Naive thymus-derived CD8-positive, alpha-beta T cell (primary cell): ENCODE measurements around the gene LRRC75B. TPM values are rescaled to one million over a fixed set of nuclear protein-coding genes. Genes with fewer than 3 reads are reported as not detected.

Source experiments
- ATAC-seq, 2 donors: fragments of 150-1000 bp; cut with Tn5 transposase in 1 of 2; sonication (Bioruptor Pico), chemical (Tn5 transposase) in 1 of 2; 1 replicate in 1 of 2; 2 replicates in 1 of 2; pipeline ENCODE4 v1.10.0; 2021; ENCODE audit warnings: mild to moderate bottlenecking in 2 of 2, moderate library complexity in 2 of 2
- POLR2A ChIA-PET: fragments of 350-600 bp; sonication (Branson Sonifier 250); formaldehyde crosslinking; loops from one replicate; lab custom pipeline; 2021; ENCODE audit warnings: antibody characterized with exemption; lab: Charles Lee
- DNase-seq, 10 donors: peaks; one replicate each; pipeline versions ENCODE4 v3.0.0 to v3.0.0-alpha.2; 2020 to 2022
- H3K27ac Mint-ChIP-seq, 10 donors: one replicate each; pipeline ENCODE4 v1.8.0; 2020 to 2022; ENCODE audit warnings: mild to moderate bottlenecking in 10 of 10, mixed read lengths in 10 of 10, moderate library complexity in 4 of 10, inconsistent platforms in 1 of 10
- H3K27me3 Mint-ChIP-seq, 5 donors: one replicate each; pipeline ENCODE4 v1.8.0; 2021 to 2022; ENCODE audit warnings: mixed read lengths in 5 of 5
- H3K36me3 Mint-ChIP-seq, 3 donors: one replicate each; pipeline ENCODE4 v1.8.0; 2020 to 2022; ENCODE audit warnings: mixed read lengths in 3 of 3, mild to moderate bottlenecking in 2 of 3, inconsistent platforms in 1 of 3
- H3K4me1 Mint-ChIP-seq, 4 donors: one replicate each; pipeline ENCODE4 v1.8.0; 2021 to 2022; ENCODE audit warnings: mixed read lengths in 4 of 4
- H3K4me3 Mint-ChIP-seq, 10 donors: one replicate each; pipeline ENCODE4 v1.8.0; 2020 to 2022; ENCODE audit warnings: mild to moderate bottlenecking in 10 of 10, mixed read lengths in 10 of 10, moderate library complexity in 6 of 10, inconsistent platforms in 1 of 10
- H3K9me3 Mint-ChIP-seq, 9 donors: one replicate each; pipeline ENCODE4 v1.8.0; 2020 to 2022; ENCODE audit warnings: mixed read lengths in 9 of 9, mild to moderate bottlenecking in 3 of 9, inconsistent platforms in 1 of 9, moderate library complexity in 1 of 9
- polyA plus RNA-seq, 3 donors: library from polyadenylated mRNA; unstranded; fragments of 300-500 nt; fragmentation: Illumina TruSeq; gene quantifications; one replicate each; pipeline ENCODE4 v1.2.3, GENCODE V29; 2021
- total RNA-seq, 8 experiments: library from RNA in 2 of 8; stranded (reverse) in 2 of 8; gene quantifications; one replicate each; pipeline ENCODE4 v1.2.3 and lab custom pipeline; 2021 to 2026

LRRC75B gene
- total and polyA plus RNA-seq, 5 experiments from 2014 or later: 0.15 to 0.16 TPM; not detected in 3

GRCh38 chr22:24588757-24589481, 4.0 kb downstream of the LRRC75B start:
- H3K36me3 Mint-ChIP-seq: no peaks in the 10 kb centered on the region
- H3K4me3 Mint-ChIP-seq: no peak overlapping the region
- POLR2A ChIA-PET: no interaction called here
- H3K4me1 Mint-ChIP-seq: peaks cover 0 to 6% (median 4%) of the 10 kb centered on the region in 4 donors
- H3K27me3 Mint-ChIP-seq: peaks cover 0 to 13% (median 2%) of the 10 kb centered on the region in 5 donors
- DNase-seq: no peak
- no peak overlapping the region for H3K27ac Mint-ChIP-seq
- ATAC-seq: no peak
- H3K9me3 Mint-ChIP-seq: no peaks in the 10 kb centered on the region

GRCh38 chr22:24588381-24588756, 4.5 kb downstream of the LRRC75B start:
- Mint-ChIP-seq H3K27me3 (peaks cover 0 to 13% (median 2%) of the 10 kb centered on the region in 5 donors), H3K4me3 (no peak overlapping the region), H3K9me3 (no peaks in the 10 kb centered on the region), H3K36me3 (no peaks in the 10 kb centered on the region), H3K4me1 (peaks cover 0 to 6% (median 4%) of the 10 kb centered on the region in 4 donors), H3K27ac (no peak overlapping the region)
- ATAC-seq: no peak
- DNase-seq: no peak
- POLR2A ChIA-PET: no interaction called here

GRCh38 chr22:24587948-24588347, 4.9 kb downstream of the LRRC75B start:
- no peaks in the 10 kb centered on the region for H3K36me3 Mint-ChIP-seq
- no peak overlapping the region for H3K4me3 Mint-ChIP-seq
- POLR2A ChIA-PET: no interaction called here
- ATAC-seq (no peak), DNase-seq (no peak)
- H3K27me3 Mint-ChIP-seq: peaks cover 0 to 10% (median 2%) of the 10 kb centered on the region in 5 donors
- H3K4me1 Mint-ChIP-seq: peaks cover 0 to 6% (median 4%) of the 10 kb centered on the region in 4 donors
- no peak overlapping the region for H3K27ac Mint-ChIP-seq
- no peaks in the 10 kb centered on the region for H3K9me3 Mint-ChIP-seq

- ATAC-seq: no peak
- no peaks in the 10 kb centered on the region for H3K36me3 Mint-ChIP-seq
- no peak for DNase-seq
- H3K4me3 Mint-ChIP-seq: no peak overlapping the region
- H3K27ac Mint-ChIP-seq: no peak overlapping the region
- peaks cover 0 to 7% (median under 1%) of the 10 kb centered on the region in 5 donors for H3K27me3 Mint-ChIP-seq
- POLR2A ChIA-PET: no interaction called here
- no peaks in the 10 kb centered on the region for H3K9me3 Mint-ChIP-seq
- H3K4me1 Mint-ChIP-seq: peaks cover 0 to 3% (median 2%) of the 10 kb centered on the region in 4 donors
These were observed 5.6 kb downstream of the LRRC75B start for GRCh38 chr22:24587251-24587650.

GRCh38 chr22:24585927-24586546, 6.8 kb downstream of the LRRC75B start:
- Mint-ChIP-seq H3K9me3 (no peaks in the 10 kb centered on the region), H3K4me1 (peaks cover 0 to 2% (median 0%) of the 10 kb centered on the region in 4 donors), H3K4me3 (no peak overlapping the region), H3K27me3 (no peaks in the 10 kb centered on the region), H3K27ac (no peak overlapping the region), H3K36me3 (no peaks in the 10 kb centered on the region)
- POLR2A ChIA-PET: no interaction called here
- no peak for ATAC-seq
- DNase-seq: no peak

- Mint-ChIP-seq H3K9me3 (no peaks in the 10 kb centered on the region), H3K4me1 (peaks cover 0 to 2% (median 0%) of the 10 kb centered on the region in 4 donors)
These were observed 7.4 kb downstream of the LRRC75B start for GRCh38 chr22:24585461-24585860.

GRCh38 chr22:24584871-24585411, 7.9 kb downstream of the LRRC75B start:
- no peak for ATAC-seq
- H3K9me3 Mint-ChIP-seq: no peaks in the 10 kb centered on the region
- H3K36me3 Mint-ChIP-seq: no peaks in the 10 kb centered on the region
- H3K4me1 Mint-ChIP-seq: peaks cover 0 to under 1% (median 0%) of the 10 kb centered on the region in 4 donors
- POLR2A ChIA-PET: no interaction called here
- no peaks in the 10 kb centered on the region for H3K27me3 Mint-ChIP-seq
- no peak overlapping the region for H3K27ac Mint-ChIP-seq
- DNase-seq: no peak
- H3K4me3 Mint-ChIP-seq: no peak overlapping the region

More at GRCh38 chr22:24585461-24585860, 7.4 kb downstream of the LRRC75B start:
- H3K4me3 Mint-ChIP-seq: no peak overlapping the region
- no peaks in the 10 kb centered on the region for H3K27me3 Mint-ChIP-seq
- no peak overlapping the region for H3K27ac Mint-ChIP-seq
- H3K36me3 Mint-ChIP-seq: no peaks in the 10 kb centered on the region
- no peak for DNase-seq
- POLR2A ChIA-PET: no interaction called here
- no peak for ATAC-seq

GRCh38 chr22:24584166-24584790, 8.6 kb downstream of the LRRC75B start:
- peak overlapping the region in 1 of 10 donors; percentile 15 for H3K27ac Mint-ChIP-seq

GRCh38 chr22:24583221-24584165, 9.4 kb downstream of the LRRC75B start:
- peak overlapping the region in 1 of 10 donors; percentile 37 for H3K27ac Mint-ChIP-seq
- DNase-seq (no peak), ATAC-seq (no peak)
- H3K4me1 Mint-ChIP-seq: peaks cover 0 to 2% (median 0%) of the 10 kb centered on the region in 4 donors
- no peaks in the 10 kb centered on the region for H3K9me3 Mint-ChIP-seq
- H3K4me3 Mint-ChIP-seq: no peak overlapping the region
- POLR2A ChIA-PET: interaction anchor here (1.0 to 1.5 kb wide), 2 partner anchors 10 kb away, joined by 3 read pairs; no protein-coding TSS in a partner anchor
- H3K27me3 Mint-ChIP-seq: no peaks in the 10 kb centered on the region
- no peaks in the 10 kb centered on the region for H3K36me3 Mint-ChIP-seq

More at GRCh38 chr22:24584166-24584790, 8.6 kb downstream of the LRRC75B start:
- Mint-ChIP-seq H3K4me1 (no peaks in the 10 kb centered on the region), H3K9me3 (no peaks in the 10 kb centered on the region), H3K27me3 (no peaks in the 10 kb centered on the region), H3K36me3 (no peaks in the 10 kb centered on the region), H3K4me3 (no peak overlapping the region)
- ATAC-seq (no peak), DNase-seq (no peak)
- POLR2A ChIA-PET: interaction anchor here (1.0 to 1.5 kb wide), 2 partner anchors 9 to 11 kb away, joined by 3 read pairs; no protein-coding TSS in a partner anchor

GRCh38 chr22:24582056-24582814, 10.6 kb downstream of the LRRC75B start:
- Mint-ChIP-seq H3K4me1 (peaks cover 0 to 6% (median 0%) of the 10 kb centered on the region in 4 donors), H3K4me3 (no peak overlapping the region), H3K9me3 (no peaks in the 10 kb centered on the region), H3K27me3 (no peaks in the 10 kb centered on the region), H3K27ac (peak overlapping the region in 1 of 10 donors; percentile 8), H3K36me3 (peaks cover 0 to 10% (median 0%) of the 10 kb centered on the region in 3 donors)
- no peak for ATAC-seq
- POLR2A ChIA-PET: no interaction called here
- no peak for DNase-seq

GRCh38 chr22:24580276-24580675, 12.6 kb downstream of the LRRC75B start:
- peak overlapping the region in 2 of 10 donors; percentile 33 to 34 for H3K27ac Mint-ChIP-seq
- POLR2A ChIA-PET: interaction anchor here (0.5 to 0.6 kb wide), 2 partner anchors 48 to 123 kb away, joined by 3 to 4 read pairs; no protein-coding TSS in a partner anchor
- ATAC-seq: no peak

More at GRCh38 chr22:24580276-24580675, 12.6 kb downstream of the LRRC75B start:
- Mint-ChIP-seq H3K36me3 (peaks cover 0 to 27% (median 0%) of the 10 kb centered on the region in 3 donors), H3K4me1 (peaks cover 0 to 9% (median 0%) of the 10 kb centered on the region in 4 donors), H3K4me3 (no peak overlapping the region), H3K27me3 (no peaks in the 10 kb centered on the region), H3K9me3 (no peaks in the 10 kb centered on the region)
- DNase-seq: no peak
